Dermis blood vessel endothelial cell (primary cell): ENCODE measurements around the gene GRK5. TPM values are rescaled to one million over a fixed set of nuclear protein-coding genes. Genes with fewer than 3 reads are reported as not detected.
"Not testable (repeated sequence)": the region's sequence is repeated elsewhere in the genome, so short reads cannot be mapped to it uniquely, and the experiment has no call there.

Experiments
- DNase-seq: peaks from one replicate; pipeline ENCODE4 v3.0.0; 2010
- total RNA-seq: library from RNA; depleted of rRNA; stranded (reverse); fragments of >200 nt; gene quantifications from 2 replicates; pipeline ENCODE4 v1.2.3, GENCODE V29; 2014

Gene GRK5
- 47.0 and 57.9 TPM in 2 replicates for total RNA-seq

- peak; percentile 97 for DNase-seq
These were observed at the start of gene GRK5 for GRCh38 chr10:119207366-119207666. TSS of gene GRK5 (plus strand) at chr10:119207571. CDS start at chr10:119207918, 347 bp downstream.

- no peak for DNase-seq
These were observed 48.0 kb upstream of the GRK5 start for GRCh38 chr10:119159332-119159731.

- no peak for DNase-seq
These were observed 45.5 kb upstream of the GRK5 start for GRCh38 chr10:119161680-119162451.

DNA sequence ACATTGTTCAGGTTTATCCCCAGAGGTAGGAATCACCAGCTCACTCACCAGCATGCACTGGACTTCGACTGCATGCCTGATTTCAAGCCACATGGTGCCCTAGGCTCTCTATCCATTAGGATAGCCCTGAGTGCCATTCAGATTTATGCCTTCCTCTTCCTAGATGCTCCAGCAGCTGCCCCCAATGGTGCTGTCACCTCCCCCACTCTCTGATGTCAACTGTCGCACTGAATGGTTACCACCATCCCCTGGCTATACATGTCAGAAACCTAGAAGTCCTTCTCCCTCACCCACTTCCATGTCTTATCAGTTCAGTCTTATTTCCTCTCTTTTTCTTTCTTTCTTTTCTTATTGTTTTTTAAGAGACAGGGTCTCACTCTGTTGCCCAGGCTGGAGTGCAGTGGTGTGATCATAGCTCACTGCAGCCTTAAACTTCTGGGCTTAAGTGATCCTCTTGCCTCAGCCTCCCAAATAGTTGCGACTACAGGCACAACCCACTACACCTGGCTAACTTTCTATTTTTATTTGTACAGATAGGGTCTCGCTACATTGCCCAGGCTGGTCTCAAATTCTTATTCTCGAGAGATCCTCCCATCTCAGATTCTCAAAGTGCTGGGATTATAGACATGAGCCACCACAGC, 44.8 kb upstream of the GRK5 start:
- no peak for DNase-seq

DNA sequence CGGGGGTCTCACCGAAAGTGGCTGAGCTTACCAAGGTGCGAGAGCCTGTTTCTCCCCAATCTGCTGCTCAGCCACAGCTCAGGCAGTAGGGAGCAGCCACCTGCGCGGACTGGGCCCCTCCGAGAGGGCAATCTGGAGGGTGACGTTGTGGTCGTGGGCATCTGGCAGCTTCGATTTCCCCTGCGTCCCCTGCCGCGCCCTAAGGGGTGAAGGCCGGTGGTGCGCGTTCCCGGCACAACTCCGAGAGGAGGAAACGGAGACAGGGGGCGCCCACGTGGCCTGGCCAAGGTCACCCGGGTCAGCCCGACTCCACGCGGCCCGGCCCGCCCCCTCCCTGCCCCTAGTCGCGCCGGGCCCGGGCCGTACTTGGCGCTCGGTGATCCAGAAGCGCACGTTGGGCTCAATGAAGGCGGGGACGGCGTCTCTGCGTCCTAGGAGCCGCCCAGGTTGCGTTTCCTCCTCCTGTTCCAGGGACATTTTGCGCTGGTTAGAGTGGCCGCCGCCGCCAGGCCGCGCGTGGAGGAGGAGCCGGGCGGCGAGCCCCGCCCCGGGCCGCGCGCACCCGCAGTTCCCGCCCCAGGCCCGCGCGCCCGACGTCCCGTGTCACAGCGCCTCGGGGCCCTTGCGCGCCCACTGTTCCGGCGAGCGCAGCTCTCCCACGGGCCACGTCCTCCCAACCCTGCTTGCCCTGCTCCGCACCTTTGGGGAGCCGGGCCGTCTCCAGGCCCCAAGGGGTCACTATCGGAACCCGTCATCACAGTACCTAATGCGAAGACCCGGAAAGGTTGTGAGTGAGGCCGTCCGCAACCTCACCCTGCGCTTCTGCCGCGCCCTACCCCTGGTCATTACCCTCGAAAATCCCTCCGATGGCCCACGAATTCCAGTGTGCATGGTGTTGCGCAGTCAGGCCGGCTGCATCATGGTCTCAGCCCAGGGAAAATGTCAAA, 41.9 kb upstream of the GRK5 start, which contains the start of gene SFXN4:
TSS of gene SFXN4 (minus strand) at position 544 of the 947 bp plus-strand sequence. CDS start at position 477, 67 bp downstream.
- DNase-seq, result peak; percentile 76

- DNase-seq, result no peak
These were observed 41.3 kb upstream of the GRK5 start for GRCh38 chr10:119166118-119166500.

- peak; percentile 64 for DNase-seq
These were observed 40.8 kb upstream of the GRK5 start for GRCh38 chr10:119166564-119166963.

DNA sequence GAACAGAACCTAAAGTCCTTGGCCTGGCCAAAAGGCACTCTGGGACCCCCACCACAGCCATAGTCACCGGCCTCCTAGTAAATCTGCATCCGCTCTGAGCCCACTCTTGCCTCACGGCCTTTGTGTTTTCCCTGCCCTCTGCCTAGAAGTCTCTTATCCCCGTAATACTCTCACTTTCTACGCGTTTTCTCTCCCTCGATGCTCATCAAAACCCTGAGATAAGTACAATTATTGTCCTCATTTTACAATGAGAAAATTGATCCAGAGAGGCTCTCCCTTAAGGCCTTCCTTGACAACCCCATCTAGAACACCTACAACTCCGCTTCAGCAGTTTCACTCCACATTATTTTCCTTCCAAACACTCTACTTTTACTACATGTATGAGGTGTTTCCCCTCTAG, 40.3 kb upstream of the GRK5 start:
- DNase-seq, result no peak

- DNase-seq, result no peak
These were observed 33.3 kb upstream of the GRK5 start for GRCh38 chr10:119174109-119174508.

DNA sequence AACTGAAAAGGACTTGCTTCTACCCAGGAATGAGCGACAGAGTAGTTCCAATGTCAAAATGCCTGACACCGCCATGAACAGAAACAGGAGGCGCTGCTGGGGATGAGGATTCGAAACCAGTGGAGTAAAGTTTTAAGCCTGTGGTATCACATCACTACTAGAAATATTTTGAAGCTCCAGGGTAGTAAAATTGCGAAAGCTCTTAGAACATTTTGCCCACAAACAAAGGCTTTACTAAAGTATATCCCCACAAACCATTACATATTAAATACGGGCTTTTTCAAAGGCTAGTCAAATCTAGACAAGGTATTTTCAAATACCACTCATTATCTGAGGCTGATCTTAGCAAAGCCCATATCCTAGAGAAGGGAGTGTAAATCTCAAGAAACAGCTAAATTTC, 31.2 kb upstream of the GRK5 start:
- no peak for DNase-seq

DNA sequence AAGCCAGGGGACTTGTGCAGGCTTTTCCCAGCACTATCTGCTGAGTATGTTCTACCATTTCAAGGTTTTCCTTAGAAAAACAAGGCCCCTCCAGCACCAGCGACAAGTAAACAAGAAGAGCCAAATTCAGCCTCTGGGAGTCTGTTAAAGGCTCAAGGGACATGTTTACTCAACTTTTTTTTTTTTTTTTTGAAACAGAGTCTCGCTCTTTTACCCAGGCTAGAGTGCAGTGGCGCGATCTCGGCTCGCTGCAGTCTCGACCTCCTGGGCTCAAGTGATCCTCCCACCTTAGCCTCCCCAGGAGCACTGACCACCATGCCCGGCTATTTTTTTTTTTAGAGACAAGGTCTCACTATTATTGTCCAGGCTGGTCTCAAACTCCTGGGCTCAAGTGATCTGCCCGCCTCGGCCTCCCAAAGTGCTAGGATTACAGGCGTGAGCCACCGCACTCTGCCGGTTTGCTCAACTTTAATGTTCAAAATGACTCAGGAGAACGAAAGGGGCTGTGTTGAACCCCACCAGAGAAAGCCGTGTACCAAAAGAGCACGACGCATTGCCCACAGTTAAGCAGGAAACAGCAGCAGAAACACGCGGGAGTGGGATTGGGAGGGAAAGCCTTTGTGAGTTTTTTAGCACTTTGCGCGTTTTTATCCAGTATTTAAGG, 29.5 kb upstream of the GRK5 start:
- DNase-seq, result no peak

DNA sequence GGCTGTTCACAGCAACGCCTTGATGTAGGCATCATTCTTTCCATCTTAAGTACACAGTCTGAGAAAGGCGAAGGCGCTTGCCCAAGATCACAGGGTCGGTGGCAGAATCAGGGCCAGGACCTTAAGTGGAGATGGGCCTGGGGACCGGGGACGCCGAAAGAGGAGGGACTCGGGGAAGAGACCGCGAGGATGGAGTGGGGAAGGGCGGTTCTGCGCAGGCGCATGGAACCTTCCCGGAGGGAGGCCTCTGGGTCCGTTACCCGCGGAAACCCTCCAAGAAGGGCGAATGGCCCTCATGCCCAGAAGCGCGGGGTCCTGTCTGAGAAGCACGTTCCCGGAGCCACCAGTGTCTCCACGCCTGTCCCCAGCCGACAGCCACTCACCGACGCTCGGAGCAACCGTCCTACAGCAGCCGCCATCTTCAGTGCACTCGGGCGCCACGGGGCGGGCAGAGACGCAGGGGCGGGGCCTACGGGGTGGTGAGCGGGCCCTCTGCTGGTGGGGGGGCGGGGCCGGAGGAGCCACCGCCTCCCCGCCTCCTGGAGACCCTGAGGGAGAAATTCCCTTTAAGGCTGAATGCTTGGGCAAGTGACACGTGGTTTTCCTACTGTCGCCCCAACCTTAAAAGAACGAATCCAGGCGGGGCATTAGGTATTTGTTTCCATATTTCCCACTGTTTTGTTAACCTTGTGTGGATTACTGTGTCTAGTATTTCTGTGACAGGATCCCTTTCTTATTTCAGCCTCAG, 28.8 kb upstream of the GRK5 start, which contains the start of gene PRDX3:
TSS of gene PRDX3 (minus strand) at position 441 of the 748 bp plus-strand sequence. CDS start at position 419, 22 bp downstream.
- peak; percentile 94 for DNase-seq

DNA sequence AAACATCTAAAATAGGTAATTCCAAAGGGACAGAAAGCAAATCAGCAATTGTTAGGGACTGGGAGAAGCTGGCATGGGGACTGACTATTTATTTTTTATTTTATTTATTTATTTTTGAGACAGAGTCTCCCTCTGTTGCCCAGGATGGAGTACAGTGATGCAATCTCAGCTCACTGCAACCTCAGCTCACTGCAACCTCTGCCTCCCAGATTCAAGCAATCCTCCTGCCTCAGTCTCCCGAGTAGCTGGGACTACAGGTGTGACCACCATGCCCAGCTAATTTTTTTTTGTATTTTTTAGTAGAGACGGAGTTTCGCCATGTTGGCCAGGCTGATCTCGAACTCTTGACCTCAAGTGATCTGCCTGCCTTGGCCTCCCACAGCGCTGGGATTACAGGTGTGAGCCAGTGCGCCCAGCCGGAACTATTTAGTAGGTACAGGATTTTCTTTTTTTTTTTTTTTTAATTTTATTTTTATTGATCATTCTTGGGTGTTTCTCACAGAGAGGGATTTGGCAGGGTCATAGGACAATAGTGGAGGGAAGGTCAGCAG, 26.4 kb upstream of the GRK5 start:
- DNase-seq, result not testable (repeated sequence)

GRCh38 chr10:119183664-119184412, 23.5 kb upstream of the GRK5 start:
- no peak for DNase-seq

DNA sequence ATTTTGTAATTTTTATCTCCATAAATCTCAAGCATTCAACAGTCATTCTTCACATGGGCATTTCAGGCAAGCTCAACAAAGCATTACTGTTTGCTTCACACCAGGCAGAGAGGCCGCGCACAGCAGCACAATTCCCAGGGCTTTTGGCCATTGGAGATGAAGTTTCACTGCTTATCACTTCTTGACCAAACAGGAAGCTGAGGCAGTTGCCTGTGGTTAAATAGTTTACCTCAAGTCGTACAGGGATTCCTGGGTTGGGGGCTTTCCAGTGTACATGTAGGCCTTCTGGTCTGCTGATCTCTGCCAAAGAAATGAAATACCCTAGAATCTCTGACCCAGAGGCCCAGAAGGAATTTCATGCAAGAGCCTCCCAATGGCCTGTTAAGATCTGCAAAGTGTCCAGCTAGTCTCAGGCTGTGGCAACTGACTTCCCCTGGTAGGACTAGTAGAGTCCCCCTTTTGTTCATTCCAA, 17.5 kb upstream of the GRK5 start:
- DNase-seq, result no peak

DNA sequence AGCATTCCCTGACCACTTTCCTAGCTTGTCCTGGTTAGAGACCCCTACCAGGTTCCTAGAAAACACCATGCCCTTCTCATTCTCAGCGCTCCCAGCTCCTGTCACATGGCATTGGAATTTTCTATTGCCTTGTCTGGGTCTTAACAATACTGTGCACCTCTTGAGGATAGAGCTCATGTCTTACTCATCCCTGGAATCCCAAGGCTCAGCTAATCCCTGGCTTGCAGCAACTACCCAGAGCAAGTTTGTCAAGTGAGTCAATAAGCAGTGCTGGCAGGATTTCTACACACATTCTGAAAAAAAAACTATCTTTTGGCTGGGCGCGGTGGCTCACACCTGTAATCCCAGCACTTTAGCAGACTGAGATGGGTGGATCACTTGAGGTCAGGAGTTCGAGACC, 17.0 kb upstream of the GRK5 start:
- no peak for DNase-seq

GRCh38 chr10:119190954-119191785, 16.2 kb upstream of the GRK5 start:
- no peak for DNase-seq

GRCh38 chr10:119191881-119192280, 15.5 kb upstream of the GRK5 start:
- no peak for DNase-seq

GRCh38 chr10:119197921-119198320, 9.4 kb upstream of the GRK5 start:
- DNase-seq, result peak; percentile 64

GRCh38 chr10:119198438-119198837, 8.9 kb upstream of the GRK5 start:
- DNase-seq, result peak; percentile 32
